Measurements from ENCODE around the gene EXOC4.
"Not testable (repeated sequence)": the region's sequence is repeated elsewhere in the genome, so short reads cannot be mapped to it uniquely, and the experiment has no call there.

Gene EXOC4

GRCh38 chr7:133853706-133854276 is 600.9 kb downstream of the EXOC4 start:
- DNase-seq = peak; percentile 71

DNA sequence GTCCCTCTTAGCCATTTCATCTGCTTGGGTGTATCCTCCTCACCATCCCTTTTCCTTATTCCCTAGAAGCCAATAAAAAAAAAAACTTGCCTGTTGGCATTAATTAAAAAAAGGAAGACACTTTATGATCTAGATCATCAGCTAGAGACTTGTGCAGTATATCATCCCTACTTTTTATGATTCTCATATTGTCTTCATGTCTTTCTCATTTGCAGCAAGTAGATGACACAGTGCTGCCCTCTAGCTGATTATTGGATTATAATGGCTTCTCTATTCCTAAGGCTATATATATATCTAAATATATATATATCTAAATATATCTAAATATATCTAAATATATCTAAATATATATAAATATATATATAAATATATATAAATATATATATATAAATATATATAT is 601.9 kb downstream of the EXOC4 start:
- peak; percentile 63 for DNase-seq

DNA sequence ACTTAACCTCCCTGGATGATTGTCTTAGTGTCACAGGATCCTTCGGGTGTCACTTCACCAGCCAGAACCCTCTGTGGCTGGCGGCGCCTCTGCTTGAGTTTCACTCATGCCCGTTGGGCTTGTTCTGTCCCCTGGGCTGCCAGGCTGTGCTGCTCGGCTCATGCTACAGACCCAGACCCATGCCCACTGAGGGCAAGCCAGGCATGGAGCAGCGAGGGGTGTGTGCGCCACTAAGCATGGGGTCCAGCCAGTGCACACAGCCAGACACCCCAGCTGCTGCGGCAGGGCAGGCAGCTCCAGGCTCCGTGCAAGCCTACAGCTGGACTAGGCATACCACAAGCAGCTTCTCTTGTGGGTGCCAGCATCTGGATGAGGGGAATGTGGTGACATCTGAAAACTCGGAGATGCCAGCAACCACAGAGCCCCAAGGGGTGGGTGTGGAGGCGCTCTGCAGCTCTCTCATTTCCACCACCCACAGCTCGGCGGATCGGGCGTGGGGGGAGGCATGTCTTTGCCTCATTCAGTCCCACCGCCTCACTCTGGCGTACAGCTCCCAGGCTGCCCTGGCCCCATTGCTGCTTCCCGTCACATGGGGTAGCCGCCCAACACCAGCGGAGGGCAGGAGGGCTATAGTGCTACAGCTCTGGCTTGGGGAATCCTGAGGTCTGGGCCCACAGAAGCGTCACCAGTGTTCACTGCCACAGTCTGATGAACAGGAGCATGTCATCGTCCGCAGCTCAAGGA is 604.7 kb downstream of the EXOC4 start:
- no peak for DNase-seq

GRCh38 chr7:133858311-133858710 is 605.4 kb downstream of the EXOC4 start:
- no peak for DNase-seq

- no peak for DNase-seq
Measured at GRCh38 chr7:133859231-133859630, 606.4 kb downstream of the EXOC4 start.

DNA sequence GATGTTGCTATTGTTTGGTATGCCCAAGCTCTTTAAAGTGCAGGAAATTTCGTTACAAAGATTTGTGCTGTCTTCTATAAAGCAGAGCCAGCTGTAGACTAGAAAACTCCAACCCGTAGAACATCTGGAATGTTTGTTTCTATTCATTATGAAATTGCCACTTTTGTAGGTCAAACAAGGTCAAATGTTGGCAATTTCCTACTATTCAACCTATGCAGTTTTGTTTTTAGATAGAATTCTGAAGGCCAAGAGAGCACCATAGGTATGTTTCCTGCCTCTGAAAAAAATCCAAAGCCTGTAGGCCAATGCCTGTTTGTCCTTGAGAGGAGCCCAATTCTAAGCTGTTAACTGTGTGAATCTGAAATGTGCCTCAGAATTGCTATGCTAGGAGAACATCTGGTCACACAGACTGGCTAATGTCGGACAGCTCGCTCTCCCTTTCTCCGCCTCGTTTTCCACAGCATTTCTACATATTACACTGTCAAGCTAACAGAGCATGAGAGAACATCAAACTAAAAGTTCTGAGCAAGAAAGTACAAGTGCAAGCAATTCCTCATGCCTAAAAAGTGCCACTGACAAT is 607.1 kb downstream of the EXOC4 start:
- DNase-seq = no peak

- no peak for DNase-seq
Measured at GRCh38 chr7:133860628-133861335, 607.9 kb downstream of the EXOC4 start.

DNA sequence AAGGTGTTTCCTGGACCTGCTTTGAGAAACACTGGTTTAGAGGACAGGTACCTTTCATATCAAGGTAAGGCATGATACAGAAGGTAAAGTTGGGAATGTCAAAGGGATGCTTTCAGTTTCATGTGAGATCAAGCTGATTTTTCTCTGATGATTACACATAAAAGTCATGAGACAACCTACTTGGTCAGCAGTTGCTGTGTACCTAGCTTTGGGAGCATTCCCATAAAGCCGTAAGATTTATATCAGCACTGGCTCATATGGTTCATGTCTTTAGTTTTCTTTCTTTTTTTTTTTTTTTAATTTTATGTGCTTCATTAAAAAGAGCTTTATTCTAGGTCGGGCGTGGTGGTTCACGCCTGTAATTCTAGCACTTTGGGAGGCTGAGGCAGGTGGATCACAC is 609.0 kb downstream of the EXOC4 start:
- no peak for DNase-seq

- no peak for DNase-seq
Measured at GRCh38 chr7:133863362-133864061, 610.6 kb downstream of the EXOC4 start.

GRCh38 chr7:133869556-133869955 is 616.7 kb downstream of the EXOC4 start:
- no peak for DNase-seq

DNA sequence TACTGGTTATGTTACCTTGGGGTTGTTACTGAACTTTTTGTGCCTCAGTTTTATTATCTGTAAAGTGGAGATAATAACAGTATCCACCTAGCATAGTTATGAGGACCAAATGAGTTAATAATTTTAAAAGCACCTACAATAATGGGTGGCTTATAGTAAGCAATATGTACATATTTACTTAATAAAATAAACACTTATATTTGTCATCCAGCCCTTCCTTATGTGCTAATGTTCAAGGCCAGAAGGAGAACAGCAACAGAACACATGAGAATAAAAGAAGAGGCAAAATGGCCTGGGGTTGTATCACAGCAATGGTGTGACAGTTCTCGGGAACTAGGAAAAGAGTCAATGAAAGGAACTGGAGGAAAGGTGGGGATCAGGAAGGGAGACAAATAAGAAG is 618.9 kb downstream of the EXOC4 start:
- DNase-seq = no peak

DNA sequence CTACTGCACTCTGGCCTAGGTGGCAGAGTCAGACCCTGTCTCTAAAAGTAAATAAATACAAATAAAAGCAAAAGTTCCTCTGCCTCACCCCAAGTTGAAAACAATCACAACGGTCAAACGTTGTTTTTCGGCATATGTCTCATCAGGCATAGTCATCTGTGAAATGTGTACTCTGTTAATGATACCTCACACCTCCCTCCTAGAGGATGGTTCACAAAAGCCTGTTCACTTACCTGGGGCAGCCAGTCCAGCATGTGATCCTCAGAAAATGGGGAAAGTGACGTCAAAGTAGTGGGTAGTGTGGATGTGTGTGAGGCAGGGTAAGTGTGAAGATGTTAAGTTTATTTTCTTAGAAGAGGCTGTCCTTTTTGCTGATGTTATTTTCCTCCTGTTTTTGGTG is 620.3 kb downstream of the EXOC4 start:
- no peak for DNase-seq

DNA sequence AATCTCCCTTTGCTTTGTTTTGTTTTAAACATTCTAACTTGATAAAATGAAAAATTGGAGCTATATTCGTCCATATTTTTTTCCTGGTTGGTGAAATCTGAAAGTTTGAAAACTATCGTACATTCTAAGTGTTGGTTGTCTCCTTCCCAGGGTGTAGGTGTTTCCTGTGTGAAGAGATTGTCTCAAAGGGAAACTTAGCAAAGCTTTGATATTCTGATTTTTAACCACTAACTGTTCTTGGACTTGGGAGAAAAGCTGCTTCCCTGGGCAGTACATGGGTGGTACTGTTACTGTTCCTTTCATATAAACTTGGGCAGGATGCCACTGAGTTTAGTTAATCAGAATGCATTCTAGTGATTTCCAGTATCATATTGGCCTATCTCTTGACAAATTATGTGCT is 620.8 kb downstream of the EXOC4 start:
- DNase-seq = no peak

DNA sequence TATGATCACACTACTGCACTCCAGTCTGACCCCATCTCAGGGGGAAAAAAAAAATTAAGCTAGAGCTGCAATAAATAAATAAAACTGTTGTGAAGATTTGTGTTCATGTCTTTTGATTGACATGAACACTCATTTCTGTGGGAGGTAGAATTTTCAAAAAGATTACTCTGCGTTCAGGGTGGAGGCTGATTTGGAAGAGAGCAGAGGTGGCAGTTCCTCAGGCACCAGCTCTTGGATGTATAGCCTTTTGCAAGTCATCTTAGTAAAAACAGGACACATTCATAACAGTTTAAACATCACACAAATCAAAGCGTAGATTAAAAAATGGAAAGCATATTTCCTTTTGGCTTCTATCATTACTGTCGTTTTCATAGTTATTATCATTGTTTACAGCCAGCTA is 630.7 kb downstream of the EXOC4 start:
- DNase-seq = no peak

- no peak for DNase-seq
Measured at GRCh38 chr7:133885213-133885612, 632.3 kb downstream of the EXOC4 start.

DNA sequence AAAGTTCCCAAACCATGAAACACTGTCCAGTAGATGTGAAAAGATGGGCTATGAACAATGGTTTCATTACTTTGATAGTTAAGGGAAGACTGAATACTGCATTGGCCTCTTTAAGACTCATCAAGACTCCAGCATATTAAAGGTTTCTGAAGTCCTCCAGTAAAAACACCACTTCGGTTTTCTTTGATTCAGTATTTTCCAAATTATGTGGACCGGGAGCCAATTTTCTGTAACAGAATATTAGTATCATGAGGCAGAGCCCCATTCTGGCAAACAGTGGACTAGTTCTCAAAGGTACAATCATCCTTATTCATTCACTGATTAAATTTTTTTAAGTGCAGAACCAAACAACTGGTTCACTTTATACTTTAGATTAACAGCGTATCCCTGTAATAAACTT is 633.2 kb downstream of the EXOC4 start:
- no peak for DNase-seq

GRCh38 chr7:133886797-133887196 is 633.9 kb downstream of the EXOC4 start:
- no peak for DNase-seq

GRCh38 chr7:133887459-133887858 is 634.6 kb downstream of the EXOC4 start:
- DNase-seq = peak; percentile 68

GRCh38 chr7:133888061-133888930 is 635.4 kb downstream of the EXOC4 start:
- no peak for DNase-seq

GRCh38 chr7:133904776-133905175 is 651.9 kb downstream of the EXOC4 start:
- no peak for DNase-seq

DNA sequence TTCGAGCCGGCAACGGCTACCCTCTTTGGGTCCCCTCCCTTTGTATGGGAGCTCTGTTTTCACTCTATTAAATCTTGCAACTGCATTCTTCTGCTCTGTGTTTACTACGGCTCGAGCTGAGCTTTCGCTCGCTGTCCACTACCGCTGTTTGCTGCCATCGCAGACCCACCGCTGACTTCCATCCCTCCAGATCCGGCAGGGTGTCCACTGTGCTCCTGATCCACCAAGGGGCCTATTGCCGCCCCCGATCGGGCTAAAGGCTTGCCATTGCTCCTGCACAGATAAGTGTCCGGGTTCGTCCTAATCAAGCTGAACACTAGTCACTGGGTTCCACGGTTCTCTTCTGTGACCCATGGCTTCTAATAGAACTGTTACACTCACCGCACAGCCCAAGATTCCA is 653.7 kb downstream of the EXOC4 start:
- not testable (repeated sequence) for DNase-seq

DNA sequence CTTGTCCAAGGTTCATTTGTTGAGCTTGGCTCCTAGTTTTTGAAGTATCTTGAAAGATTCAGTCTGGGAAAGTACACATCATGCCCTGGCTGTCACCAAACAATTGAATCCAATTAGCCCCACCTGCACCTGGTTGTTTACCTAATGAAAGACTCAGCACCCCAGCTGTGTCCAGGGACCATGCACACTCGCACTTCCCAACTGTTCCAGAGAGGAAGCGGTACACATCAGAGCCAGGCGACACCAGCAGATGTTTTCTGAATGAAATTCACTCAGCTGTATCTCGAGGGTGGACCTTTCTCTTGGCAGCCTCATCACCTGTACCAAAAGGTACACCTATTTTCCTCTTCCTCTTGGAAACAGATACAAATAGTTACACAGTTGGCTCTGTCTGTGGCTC is 657.9 kb downstream of the EXOC4 start:
- DNase-seq = peak; percentile 85
